Large intestine (tissue), 3 donors: Measurements from ENCODE around the gene BCAN. TPM values are rescaled to one million over a fixed set of nuclear protein-coding genes. Genes with fewer than 3 reads are reported as not detected.
A peak's percentile ranks its signal among the peaks of the same experiment; 100 is the strongest.

Experiments used
- DNase-seq, 2 donors: peaks; one replicate each; pipeline versions ENCODE4 v3.0.0 to v3.0.0-alpha.2; 2013
- H3K27ac ChIP-seq: one replicate; pipeline ENCODE4 v1.5.1; 2013; ENCODE audit warnings: low read length
- H3K27me3 ChIP-seq: 2 replicates; pipeline ENCODE4 v1.6.1; 2013; ENCODE audit warnings: low read length; ENCODE audit not compliant: control insufficient read depth, insufficient read depth
- H3K36me3 ChIP-seq: 2 replicates; pipeline ENCODE4 v1.6.1; 2013; ENCODE audit warnings: low read length; ENCODE audit not compliant: control insufficient read depth, insufficient read depth
- H3K4me1 ChIP-seq: one replicate; pipeline ENCODE4 v1.6.1; 2013; ENCODE audit warnings: low read length; ENCODE audit not compliant: control insufficient read depth, insufficient read depth
- H3K4me3 ChIP-seq: one replicate; pipeline ENCODE4 v1.5.1; 2013; ENCODE audit warnings: low read length
- H3K9me3 ChIP-seq: one replicate; pipeline ENCODE4 v1.6.1; 2013; ENCODE audit warnings: mild to moderate bottlenecking, low read depth, low read length, moderate library complexity; ENCODE audit not compliant: control insufficient read depth
- WGBS: methylation state at CpG from one replicate; pipeline ENCODE4 v1.1.5; 2013; ENCODE audit warnings: low lambda C conversion rate; ENCODE audit not compliant: insufficient coverage; 5-methylcytosine and 5-hydroxymethylcytosine counted together
- polyA plus RNA-seq: library from polyadenylated mRNA; unstranded; fragments of 120-200 nt; gene quantifications from one replicate; pipeline ENCODE4 v1.2.1, GENCODE V29; 2013

Gene BCAN
- polyA plus RNA-seq, 1 donor = 12.1 TPM

GRCh38 chr1:156666862-156667609 lies 25.1 kb downstream of the BCAN start:
- Histone ChIP-seq H3K36me3 (peaks cover 3% of the 10 kb centered on the region), H3K27me3 (no peaks in the 10 kb centered on the region), H3K9me3 (no peaks in the 10 kb centered on the region), H3K4me1 (peaks cover 39% of the 10 kb centered on the region), H3K4me3 (no peak overlapping the region), H3K27ac (peak overlapping the region; percentile 36)
- WGBS = no CpG with 5 or more reads among the region's 9 CpGs
- no peak for DNase-seq

- peak in 1 of 2 donors; percentile 38 for DNase-seq
- peaks cover 3% of the 10 kb centered on the region for H3K36me3 ChIP-seq
- WGBS = no CpG with 5 or more reads among the region's 5 CpGs
- peak overlapping the region; percentile 67 for H3K27ac ChIP-seq
- no peaks in the 10 kb centered on the region for H3K9me3 ChIP-seq
- H3K4me1 ChIP-seq = peaks cover 34% of the 10 kb centered on the region
- H3K4me3 ChIP-seq = no peak overlapping the region
- H3K27me3 ChIP-seq = no peaks in the 10 kb centered on the region
These were observed 25.7 kb downstream of the BCAN start for GRCh38 chr1:156667610-156667967.

- no peaks in the 10 kb centered on the region for H3K27me3 ChIP-seq
- H3K27ac ChIP-seq = peak overlapping the region; percentile 67
- H3K36me3 ChIP-seq = peaks cover 7% of the 10 kb centered on the region
- no peak overlapping the region for H3K4me3 ChIP-seq
- H3K9me3 ChIP-seq = no peaks in the 10 kb centered on the region
- WGBS = no CpG with 5 or more reads among the region's 9 CpGs
- no peak for DNase-seq
- peaks cover 30% of the 10 kb centered on the region for H3K4me1 ChIP-seq
These were observed 26.2 kb downstream of the BCAN start for GRCh38 chr1:156667968-156668709.

- DNase-seq = no peak
- H3K9me3 ChIP-seq = no peaks in the 10 kb centered on the region
- 80% methylated on average over 1 of the region's 17 CpGs for WGBS
- H3K4me1 ChIP-seq = peaks cover 31% of the 10 kb centered on the region
- H3K36me3 ChIP-seq = peaks cover 7% of the 10 kb centered on the region
- no peaks in the 10 kb centered on the region for H3K27me3 ChIP-seq
- H3K4me3 ChIP-seq = no peak overlapping the region
- H3K27ac ChIP-seq = no peak overlapping the region
These were observed 27.1 kb downstream of the BCAN start for GRCh38 chr1:156668801-156669637.

- Histone ChIP-seq H3K27ac (no peak overlapping the region), H3K4me1 (peaks cover 25% of the 10 kb centered on the region), H3K36me3 (peaks cover 13% of the 10 kb centered on the region), H3K9me3 (no peaks in the 10 kb centered on the region), H3K4me3 (no peak overlapping the region), H3K27me3 (no peaks in the 10 kb centered on the region)
- DNase-seq = no peak
- WGBS = no CpG with 5 or more reads among the region's 5 CpGs
These were observed 27.9 kb downstream of the BCAN start for GRCh38 chr1:156669794-156670193.

GRCh38 chr1:156670359-156670758 lies 28.4 kb downstream of the BCAN start:
- no peak overlapping the region for H3K4me3 ChIP-seq
- DNase-seq = no peak
- H3K27me3 ChIP-seq = peaks cover 2% of the 10 kb centered on the region
- no peaks in the 10 kb centered on the region for H3K9me3 ChIP-seq
- H3K27ac ChIP-seq = no peak overlapping the region
- peaks cover 20% of the 10 kb centered on the region for H3K4me1 ChIP-seq
- H3K36me3 ChIP-seq = peaks cover 14% of the 10 kb centered on the region
- WGBS = no CpG with 5 or more reads among the region's 6 CpGs

GRCh38 chr1:156670791-156671190 lies 28.9 kb downstream of the BCAN start:
- no CpG with 5 or more reads among the region's 4 CpGs for WGBS

GRCh38 chr1:156671804-156672203 lies 29.9 kb downstream of the BCAN start:
- Histone ChIP-seq H3K4me3 (no peak overlapping the region), H3K36me3 (peaks cover 14% of the 10 kb centered on the region), H3K27ac (no peak overlapping the region), H3K9me3 (peaks cover 1% of the 10 kb centered on the region), H3K4me1 (peaks cover 15% of the 10 kb centered on the region), H3K27me3 (peaks cover 14% of the 10 kb centered on the region)
- DNase-seq = no peak
- 100% methylated on average over 2 of the region's 2 CpGs for WGBS

More at GRCh38 chr1:156670791-156671190, 28.9 kb downstream of the BCAN start:
- Histone ChIP-seq H3K9me3 (no peaks in the 10 kb centered on the region), H3K4me3 (no peak overlapping the region), H3K27me3 (peaks cover 6% of the 10 kb centered on the region), H3K27ac (no peak overlapping the region), H3K36me3 (peaks cover 14% of the 10 kb centered on the region), H3K4me1 (peaks cover 15% of the 10 kb centered on the region)
- DNase-seq = no peak

- H3K9me3 ChIP-seq = peaks cover 4% of the 10 kb centered on the region
- H3K36me3 ChIP-seq = peaks cover 14% of the 10 kb centered on the region
- H3K27me3 ChIP-seq = peaks cover 28% of the 10 kb centered on the region
- WGBS = no CpG with 5 or more reads among the region's 8 CpGs
- peaks cover 23% of the 10 kb centered on the region for H3K4me1 ChIP-seq
- no peak overlapping the region for H3K4me3 ChIP-seq
- H3K27ac ChIP-seq = no peak overlapping the region
- DNase-seq = peak in 1 of 2 donors; percentile 73
These were observed 31.6 kb downstream of the BCAN start for GRCh38 chr1:156673387-156674121.
